Fibroblast of the conjunctiva (primary cell): ENCODE results near the gene LIFR.
"Not testable (repeated sequence)": the region's sequence is repeated elsewhere in the genome, so short reads cannot be mapped to it uniquely, and the experiment has no call there.

Source experiments
- DNase-seq: peaks from one replicate; pipeline ENCODE4 v3.0.0-alpha.2; 2010; ENCODE audit warnings: low read depth

LIFR gene

GRCh38 chr5:38581597-38581996 lies 25.2 kb upstream of the LIFR start:
- DNase-seq = no peak

- no peak for DNase-seq
Measured at GRCh38 chr5:38579105-38579504, 22.7 kb upstream of the LIFR start.

- no peak for DNase-seq
Measured at GRCh38 chr5:38576961-38577684, 20.7 kb upstream of the LIFR start.

- DNase-seq = no peak
Measured at GRCh38 chr5:38576442-38576841, 20.0 kb upstream of the LIFR start.

GRCh38 chr5:38575476-38575875 lies 19.0 kb upstream of the LIFR start:
- DNase-seq = no peak

- no peak for DNase-seq
Measured at GRCh38 chr5:38574009-38574408, 17.6 kb upstream of the LIFR start.

GRCh38 chr5:38573521-38573920 lies 17.1 kb upstream of the LIFR start:
- no peak for DNase-seq

- no peak for DNase-seq
Measured at GRCh38 chr5:38569180-38569579, 12.7 kb upstream of the LIFR start.

- DNase-seq = not testable (repeated sequence)
Measured at GRCh38 chr5:38567306-38567705, 10.9 kb upstream of the LIFR start.

- DNase-seq = no peak
Measured at GRCh38 chr5:38563624-38564023, 7.2 kb upstream of the LIFR start.

GRCh38 chr5:38562444-38563210 lies 6.2 kb upstream of the LIFR start:
- DNase-seq = no peak

- no peak for DNase-seq
Measured at GRCh38 chr5:38559428-38559827, 3.0 kb upstream of the LIFR start.

GRCh38 chr5:38557792-38558191 lies 1.3 kb upstream of the LIFR start:
- DNase-seq = no peak

GRCh38 chr5:38557308-38557710 lies 863 bp upstream of the LIFR start:
- DNase-seq = no peak

- no peak for DNase-seq
Measured at GRCh38 chr5:38556088-38556598, 303 bp downstream of the LIFR start.

- no peak for DNase-seq
Measured at GRCh38 chr5:38555354-38556087, 925 bp downstream of the LIFR start.

GRCh38 chr5:38554861-38555260 lies 1.6 kb downstream of the LIFR start:
- no peak for DNase-seq

GRCh38 chr5:38554403-38554802 lies 2.0 kb downstream of the LIFR start:
- DNase-seq = no peak

GRCh38 chr5:38553001-38553521 lies 3.4 kb downstream of the LIFR start:
- no peak for DNase-seq

GRCh38 chr5:38551030-38552017 lies 5.1 kb downstream of the LIFR start:
- DNase-seq = peak; percentile 50

- DNase-seq = no peak
Measured at GRCh38 chr5:38548064-38548759, 8.2 kb downstream of the LIFR start.
